Heart left ventricle (tissue), 13 donors: ENCODE data around the gene PSG6.
"Not testable (repeated sequence)": the region's sequence is repeated elsewhere in the genome, so short reads cannot be mapped to it uniquely, and the experiment has no call there.

Source experiments
- POLR2A ChIP-seq, 2 donors: fragments of 450-650 bp; IDR thresholded peaks; one replicate each; pipeline ENCODE4 v1.6.1; 2017; ENCODE audit warnings: antibody characterized with exemption in 2 of 2, mild to moderate bottlenecking in 2 of 2, moderate library complexity in 2 of 2
- TF ChIP-seq, protein P1 (sequence below), 12 donors: fragments of 200-600 bp; sonication (generic) in 4 of 12; IDR thresholded peaks; one replicate each; pipeline versions ENCODE4 v1.5.0 to v1.8.0; 2018 to 2022; ENCODE audit warnings: antibody characterized with exemption in 12 of 12, mild to moderate bottlenecking in 5 of 12
- donor health status: ischemic (EF 13 %, LVEDD 7.1; RV severe dilation, severe dysfunction).
- donor health status: DM: no; HTN: yes; CAD: no.
- donor health status: DM: no; HTN: no; CAD: no.
- donor health status: ischemic (EF 25% LVEDD 6.9; RV normal size, moderate dysfunction).
- donor health status: ischemic (EF 25% LVEDD 5.7; RV mildly dilated, moderate dysfunction).
- donor health status: ischemic (EF 35%, LVEDD 5.7; RV mildly dilated, moderate dysfunction).
- donor health status: nonischemic (EF 11% LVEDD 7.7; RV severe dilation, severe dysfunction).
- donor health status: DM: yes; HTN: yes; CAD: no.
- donor health status: PGD.
- donor health status: ischemic (EF 29% LVEDD 5.4; RV normal size, mild dysfunction).
- donor health status: nonischemic (EF 23%, LVEDD 6.1; RV moderate dilation, normal function).

GRCh38 chr19:42911731-42912130 lies 6.0 kb downstream of the PSG6 start:
- TF ChIP-seq, protein P1, sequence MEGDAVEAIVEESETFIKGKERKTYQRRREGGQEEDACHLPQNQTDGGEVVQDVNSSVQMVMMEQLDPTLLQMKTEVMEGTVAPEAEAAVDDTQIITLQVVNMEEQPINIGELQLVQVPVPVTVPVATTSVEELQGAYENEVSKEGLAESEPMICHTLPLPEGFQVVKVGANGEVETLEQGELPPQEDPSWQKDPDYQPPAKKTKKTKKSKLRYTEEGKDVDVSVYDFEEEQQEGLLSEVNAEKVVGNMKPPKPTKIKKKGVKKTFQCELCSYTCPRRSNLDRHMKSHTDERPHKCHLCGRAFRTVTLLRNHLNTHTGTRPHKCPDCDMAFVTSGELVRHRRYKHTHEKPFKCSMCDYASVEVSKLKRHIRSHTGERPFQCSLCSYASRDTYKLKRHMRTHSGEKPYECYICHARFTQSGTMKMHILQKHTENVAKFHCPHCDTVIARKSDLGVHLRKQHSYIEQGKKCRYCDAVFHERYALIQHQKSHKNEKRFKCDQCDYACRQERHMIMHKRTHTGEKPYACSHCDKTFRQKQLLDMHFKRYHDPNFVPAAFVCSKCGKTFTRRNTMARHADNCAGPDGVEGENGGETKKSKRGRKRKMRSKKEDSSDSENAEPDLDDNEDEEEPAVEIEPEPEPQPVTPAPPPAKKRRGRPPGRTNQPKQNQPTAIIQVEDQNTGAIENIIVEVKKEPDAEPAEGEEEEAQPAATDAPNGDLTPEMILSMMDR (IDR thresholded peaks at IDR 0.05): not testable (repeated sequence)
- not testable (repeated sequence) for TF ChIP-seq POLR2A (IDR thresholded peaks at IDR 0.05)
